A549 (cell line): ENCODE measurements around the gene BASP1. TPM values are rescaled to one million over a fixed set of nuclear protein-coding genes. Genes with fewer than 3 reads are reported as not detected.
"Not testable (repeated sequence)": the region's sequence is repeated elsewhere in the genome, so short reads cannot be mapped to it uniquely, and the experiment has no call there.

Experiments
- ATAC-seq, 2 experiments: fragments of 200-7000 bp in 1 of 2; fragments of >200 bp in 1 of 2; cut with Nextera tagmentation in 1 of 2; cut with Tn5 transposase in 1 of 2; 3 replicates each; pipeline versions ENCODE4 v1.8.0 to v1.9.1; 2018 to 2020; ENCODE audit warnings: mild to moderate bottlenecking in 1 of 2, moderate library complexity in 1 of 2
- CTCF ChIA-PET: fragments of 300-600 bp; sonication (Branson Sonifier 250); formaldehyde crosslinking; extraction: SDS; loops from one replicate; lab custom pipeline; 2021; ENCODE audit warnings: antibody characterized with exemption, inconsistent platforms; lab: Yijun Ruan, JAX
- POLR2A ChIA-PET: fragments of 350-600 bp; formaldehyde crosslinking; extraction: SDS; loops from one replicate; lab custom pipeline; 2021; ENCODE audit warnings: antibody characterized with exemption, inconsistent platforms; lab: Yijun Ruan, JAX
- DNase-seq, 2 experiments: peaks; one replicate each; pipeline versions ENCODE4 v3.0.0 to v3.0.0-alpha.2; 2011 to 2016; ENCODE audit warnings: low read depth in 1 of 2, low spot score in 1 of 2
- FAIRE-seq: peaks from 2 replicates; lab custom pipeline; 2011; peaks lifted over from hg19 to GRCh38; lab: Jason Lieb, UNC
- H3K27ac ChIP-seq, 2 experiments: fragments of >200 bp; sonication (Bioruptor Twin); formaldehyde crosslinking; 3 replicates each; pipeline ENCODE4 v1.5.1; 2016 to 2017
- H3K4me1 ChIP-seq: fragments of >200 bp; sonication (Bioruptor Twin); formaldehyde crosslinking; 3 replicates; pipeline ENCODE4 v1.6.1; 2016
- H3K4me2 ChIP-seq: fragments of >200 bp; sonication (Bioruptor Twin); formaldehyde crosslinking; 3 replicates; pipeline ENCODE4 v1.6.1; 2016
- H3K4me3 ChIP-seq: fragments of >200 bp; sonication (Bioruptor Twin); formaldehyde crosslinking; 3 replicates; pipeline ENCODE4 v1.5.1; 2016
- H3K9me3 ChIP-seq: fragments of >200 bp; sonication (Bioruptor Twin); formaldehyde crosslinking; 3 replicates; pipeline ENCODE4 v1.6.1; 2016
- CBX2 ChIP-seq: fragments of 200-600 bp; sonication (generic); IDR thresholded peaks from 2 replicates; pipeline ENCODE4 v1.6.1; 2016; ENCODE audit warnings: low read depth, mild to moderate bottlenecking, borderline replicate concordance
- CBX8 ChIP-seq: fragments of 200-600 bp; sonication (generic); IDR thresholded peaks from 2 replicates; pipeline ENCODE4 v1.6.1; 2016
- CEBPB ChIP-seq, 2 experiments: fragments of >200 bp in 1 of 2; sonication (Bioruptor Twin) in 1 of 2; formaldehyde crosslinking in 1 of 2; IDR thresholded peaks; 2 replicates each; pipeline ENCODE4 v1.6.1; 2012 to 2016
- EHMT2 ChIP-seq: fragments of 200-600 bp; sonication (generic); IDR thresholded peaks from 2 replicates; pipeline ENCODE4 v1.6.1; 2016; ENCODE audit warnings: antibody characterized with exemption, low read depth, mild to moderate bottlenecking, moderate library complexity
- FOSL2 ChIP-seq, 2 experiments: fragments of 450-650 bp in 1 of 2; fragments of >200 bp in 1 of 2; sonication (Bioruptor Twin) in 1 of 2; formaldehyde crosslinking; IDR thresholded peaks; 2 replicates each; pipeline versions ENCODE4 v1.5.0 to v1.6.1; 2016 to 2020; ENCODE audit warnings: mild to moderate bottlenecking in 1 of 2, moderate library complexity in 1 of 2
- HDAC2 ChIP-seq: fragments of 200-600 bp; sonication (generic); IDR thresholded peaks from 2 replicates; pipeline ENCODE4 v1.6.1; 2016
- HOXA7 ChIP-seq: fragments of 250-450 bp; sonication (Bioruptor Pico); IDR thresholded peaks from 2 replicates; pipeline ENCODE4 v1.5.0; 2020; ENCODE audit warnings: mild to moderate bottlenecking, moderate library complexity
- HOXB5 ChIP-seq: fragments of 250-450 bp; sonication (Bioruptor Pico); IDR thresholded peaks from 2 replicates; pipeline ENCODE4 v1.5.0; 2020; ENCODE audit warnings: mild to moderate bottlenecking, moderate library complexity
- JUN ChIP-seq, 2 experiments: fragments of >200 bp; sonication (Bioruptor Twin); formaldehyde crosslinking; IDR thresholded peaks; 2 replicates in 1 of 2; 3 replicates in 1 of 2; pipeline ENCODE4 v1.6.1; 2016 to 2017
- JUNB ChIP-seq: fragments of >200 bp; sonication (Bioruptor Twin); formaldehyde crosslinking; IDR thresholded peaks from 2 replicates; pipeline ENCODE4 v1.6.1; 2016
- MAZ ChIP-seq: fragments of 150-350 bp; IDR thresholded peaks from 2 replicates; pipeline ENCODE4 v1.6.1; 2014; ENCODE audit warnings: antibody characterized with exemption, low read depth, low read length, borderline replicate concordance
- MYC ChIP-seq: IDR thresholded peaks from 2 replicates; pipeline ENCODE4 v1.6.1; 2012; ENCODE audit warnings: mild to moderate bottlenecking, inconsistent platforms, low read length, improper control_type of control experiment, borderline replicate concordance
- NFE2L2 ChIP-seq: fragments of 150-350 bp; conservative IDR thresholded peaks from 2 replicates; pipeline ENCODE4 v1.6.1; 2014; ENCODE audit warnings: low read length
- NPAS2 ChIP-seq: fragments of 250-450 bp; sonication (Bioruptor Pico); IDR thresholded peaks from 2 replicates; pipeline ENCODE4 v1.8.0; 2022; ENCODE audit warnings: mild to moderate bottlenecking, moderate library complexity, borderline replicate concordance
- NR3C1 ChIP-seq: fragments of >200 bp; sonication (Bioruptor Twin); formaldehyde crosslinking; IDR thresholded peaks from 3 replicates; pipeline ENCODE4 v1.6.1; 2017
- POLR2AphosphoS2 ChIP-seq: conservative IDR thresholded peaks from 2 replicates; pipeline ENCODE4 v1.6.1; 2012; ENCODE audit warnings: low read length, improper control_type of control experiment, inconsistent platforms
- RAD21 ChIP-seq, 2 experiments: fragments of >200 bp in 1 of 2; sonication (Bioruptor Twin) in 1 of 2; formaldehyde crosslinking in 1 of 2; IDR thresholded peaks in 1 of 2; conservative IDR thresholded peaks in 1 of 2; 2 replicates in 1 of 2; 3 replicates in 1 of 2; pipeline ENCODE4 v1.6.1; 2012 to 2018; ENCODE audit warnings: inconsistent platforms in 1 of 2
- RARB ChIP-seq: fragments of 250-450 bp; sonication (Bioruptor Pico); IDR thresholded peaks from 2 replicates; pipeline ENCODE4 v1.8.0; 2021; ENCODE audit warnings: mild to moderate bottlenecking, moderate library complexity
- RNF2 ChIP-seq: fragments of 200-600 bp; sonication (generic); IDR thresholded peaks from 2 replicates; pipeline ENCODE4 v1.6.1; 2016; ENCODE audit warnings: low read depth, mild to moderate bottlenecking, antibody characterized with exemption, moderate library complexity, borderline replicate concordance
- SREBF2 ChIP-seq: fragments of 450-650 bp; IDR thresholded peaks from 2 replicates; pipeline ENCODE4 v1.6.1; 2014; ENCODE audit warnings: mild to moderate bottlenecking, moderate library complexity
- ZC3H11A ChIP-seq: fragments of 450-650 bp; IDR thresholded peaks from 2 replicates; pipeline ENCODE4 v1.6.1; 2014; ENCODE audit warnings: antibody characterized with exemption, mild to moderate bottlenecking
- WGBS: methylation state at CpG from one replicate; pipeline ENCODE4 v1.1.6; 2017; ENCODE audit errors: missing lambda C conversion rate; 5-methylcytosine and 5-hydroxymethylcytosine counted together
- polyA plus RNA-seq, 4 experiments: library from polyadenylated mRNA; depleted of rRNA in 3 of 4; stranded (reverse); fragments of >200 nt; fragmentation: RNase III in 1 of 4; extraction: RNeasy Plus Mini Kit Qiagen cat#74134 plus additional on column Dnase treatment in 1 of 4; gene quantifications; 2 replicates in 3 of 4; 3 replicates in 1 of 4; pipeline ENCODE4 v1.2.3, GENCODE V29; 2011 to 2017
- TF ChIP-seq, protein P1 (sequence below): fragments of 250-450 bp; sonication (Bioruptor Pico); IDR thresholded peaks from 2 replicates; pipeline ENCODE4 v1.5.0; 2020; ENCODE audit warnings: low read depth, mild to moderate bottlenecking, moderate library complexity
- TF ChIP-seq, protein P2 (sequence below): fragments of 450-650 bp; IDR thresholded peaks from 2 replicates; pipeline ENCODE4 v1.6.1; 2014; ENCODE audit warnings: antibody characterized with exemption
- TF ChIP-seq, protein P3 (sequence below): fragments of 250-450 bp; sonication (Bioruptor Pico); IDR thresholded peaks from 2 replicates; pipeline ENCODE4 v1.5.0; 2021; ENCODE audit warnings: mild to moderate bottlenecking, moderate library complexity, borderline replicate concordance

Gene BASP1
- polyA plus RNA-seq, 2 of the 4 experiments (the other 2 are of a cell fraction), result 391 to 454 TPM

DNA sequence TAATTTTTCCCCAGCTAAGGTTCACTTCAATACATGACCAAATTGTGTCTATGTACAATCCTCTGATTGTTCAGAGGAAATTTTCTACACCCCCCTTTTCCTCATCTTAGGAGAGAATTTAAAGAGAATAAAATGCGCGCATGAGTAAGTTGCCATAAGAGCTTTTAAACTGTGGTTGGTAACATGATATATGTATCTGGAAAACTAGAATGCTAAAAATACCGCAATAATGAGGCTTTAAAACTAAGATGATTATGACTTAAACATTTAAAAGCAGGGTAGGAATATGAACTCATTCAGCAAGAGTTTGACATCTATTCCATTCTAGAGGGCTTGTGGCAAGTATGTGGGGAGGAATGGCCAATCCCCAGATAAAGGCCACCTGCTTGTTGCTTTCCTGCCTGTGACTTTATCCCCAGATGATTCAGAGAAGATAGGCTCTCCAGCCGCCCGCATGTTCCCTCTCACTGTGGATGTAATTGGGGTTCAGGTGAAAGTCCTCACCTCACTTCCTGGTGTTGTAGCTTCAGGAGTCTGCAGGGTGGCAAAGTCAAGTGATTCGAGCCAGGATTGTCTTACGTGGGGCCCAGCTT is 26.5 kb upstream of the BASP1 start:
- Histone ChIP-seq H3K9me3 (no peaks in the 10 kb centered on the region), H3K4me3 (no peak overlapping the region), H3K4me1 (peaks cover 45% of the 10 kb centered on the region), H3K4me2 (peak overlapping the region; percentile 30), H3K27ac (peak overlapping the region in 1 of 2 experiments; percentile 10; a peak in 2 of 6 replicates)
- ChIA-PET CTCF (interaction anchor here (0.6 to 4.1 kb wide), 89 partner anchors 9 to 1129 kb away, joined by 3 to 54 read pairs (median 6); no protein-coding TSS in a partner anchor), POLR2A (interaction anchor here (1.0 to 2.6 kb wide), 2 partner anchors 254 to 423 kb away, joined by 4 to 7 read pairs; partner anchors contain the start of gene MYO10)
- WGBS, result 74% methylated on average over 7 of the region's 7 CpGs
- no peak for TF ChIP-seq NFE2L2
- no peak for TF ChIP-seq FOSL2 (IDR thresholded peaks at IDR 0.05)
- no peak for TF ChIP-seq FOSL2 (CRISPR knock-in tag; IDR thresholded peaks at IDR 0.05)
- no peak for TF ChIP-seq HOXB5 (CRISPR knock-in tag)
- no peak for TF ChIP-seq JUN (IDR thresholded peaks at IDR 0.05)
- TF ChIP-seq, protein P1, sequence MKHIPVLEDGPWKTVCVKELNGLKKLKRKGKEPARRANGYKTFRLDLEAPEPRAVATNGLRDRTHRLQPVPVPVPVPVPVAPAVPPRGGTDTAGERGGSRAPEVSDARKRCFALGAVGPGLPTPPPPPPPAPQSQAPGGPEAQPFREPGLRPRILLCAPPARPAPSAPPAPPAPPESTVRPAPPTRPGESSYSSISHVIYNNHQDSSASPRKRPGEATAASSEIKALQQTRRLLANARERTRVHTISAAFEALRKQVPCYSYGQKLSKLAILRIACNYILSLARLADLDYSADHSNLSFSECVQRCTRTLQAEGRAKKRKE (CRISPR knock-in tag), result no peak
- TF ChIP-seq RAD21 (conservative IDR thresholded peaks at IDR 0.05 in 1 of 2, IDR thresholded peaks at IDR 0.05 in 1 of 2), result no peak; a peak in 1 of 5 replicates
- TF ChIP-seq, all 56 proteins: peak for 0
- FAIRE-seq (no peak), DNase-seq (no peak), ATAC-seq (no peak)

DNA sequence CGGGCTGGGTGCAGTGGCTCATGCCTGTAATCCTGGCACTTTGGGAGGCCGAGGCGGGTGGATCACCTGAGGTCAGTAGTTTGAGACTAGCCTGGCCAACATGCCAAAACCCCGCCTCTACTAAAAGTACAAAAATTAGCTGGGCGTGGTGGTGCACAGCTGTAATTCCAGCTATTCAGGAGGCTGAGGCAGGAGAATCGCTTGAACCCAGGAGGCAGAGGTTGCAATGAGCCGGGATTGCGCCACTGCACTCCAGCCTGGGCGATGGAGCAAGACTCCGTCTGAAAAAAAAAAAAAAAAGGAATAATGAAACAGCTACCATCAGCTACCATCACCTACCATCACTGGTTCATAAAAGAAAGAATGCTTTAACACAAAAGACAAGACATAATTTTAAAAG is 25.9 kb upstream of the BASP1 start:
- not testable (repeated sequence) for DNase-seq, FAIRE-seq, H3K9me3 ChIP-seq, H3K4me2 ChIP-seq, H3K4me3 ChIP-seq, ATAC-seq
- 88% methylated on average over 10 of the region's 10 CpGs for WGBS
- TF ChIP-seq CEBPB (IDR thresholded peaks at IDR 0.05), result peak in 1 of 2 experiments; percentile 63; a peak in 2 of 4 replicates
- ChIA-PET CTCF (interaction anchor here (0.6 to 4.1 kb wide), 40 partner anchors 8 to 707 kb away, joined by 3 to 54 read pairs (median 8); partner anchors contain the start of gene MYO10), POLR2A (interaction anchor here (1.0 to 2.6 kb wide), 2 partner anchors 255 to 423 kb away, joined by 4 to 7 read pairs; partner anchors contain the start of gene MYO10)
- Histone ChIP-seq H3K27ac (peak overlapping the region in 1 of 2 experiments; percentile 10; a peak in 3 of 6 replicates), H3K4me1 (peaks cover 40% of the 10 kb centered on the region)

DNA sequence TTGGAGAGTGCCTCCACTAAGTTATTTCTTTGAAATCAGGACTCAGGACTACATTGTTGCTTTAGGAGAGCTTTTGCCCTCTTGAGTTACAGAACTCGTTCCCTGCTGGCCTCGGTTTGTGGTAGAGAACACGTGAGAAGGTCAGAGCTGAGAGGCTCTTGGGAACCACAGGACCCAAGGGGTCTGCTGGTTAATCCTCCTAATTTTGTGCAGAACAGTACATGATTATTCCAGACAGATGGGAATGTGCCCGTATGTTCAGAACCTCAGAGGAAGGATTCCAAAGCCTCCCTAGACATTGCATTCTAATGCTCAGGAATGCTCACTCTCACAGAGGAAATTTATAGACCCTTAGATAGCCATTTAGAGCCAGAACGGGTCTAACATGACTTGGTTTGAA is 25.2 kb upstream of the BASP1 start:
- no peak for FAIRE-seq
- ChIA-PET POLR2A (interaction anchor here (1.0 kb wide), 1 partner anchor 424 kb away, joined by 4 read pairs; no protein-coding TSS in a partner anchor), CTCF (interaction anchor here (0.9 to 4.1 kb wide), 13 partner anchors 15 to 708 kb away, joined by 3 to 54 read pairs (median 13); no protein-coding TSS in a partner anchor)
- WGBS, result 65% methylated on average over 5 of the region's 5 CpGs
- ATAC-seq, result no peak; a peak in 1 of 6 replicates
- Histone ChIP-seq H3K9me3 (peaks cover 1% of the 10 kb centered on the region), H3K4me1 (peaks cover 39% of the 10 kb centered on the region), H3K4me2 (no peak overlapping the region), H3K4me3 (no peak overlapping the region), H3K27ac (peak overlapping the region in 1 of 2 experiments; percentile 40; a peak in 3 of 6 replicates)
- TF ChIP-seq CBX2 (no peak), EHMT2 (no peak)
- no peak for DNase-seq

DNA sequence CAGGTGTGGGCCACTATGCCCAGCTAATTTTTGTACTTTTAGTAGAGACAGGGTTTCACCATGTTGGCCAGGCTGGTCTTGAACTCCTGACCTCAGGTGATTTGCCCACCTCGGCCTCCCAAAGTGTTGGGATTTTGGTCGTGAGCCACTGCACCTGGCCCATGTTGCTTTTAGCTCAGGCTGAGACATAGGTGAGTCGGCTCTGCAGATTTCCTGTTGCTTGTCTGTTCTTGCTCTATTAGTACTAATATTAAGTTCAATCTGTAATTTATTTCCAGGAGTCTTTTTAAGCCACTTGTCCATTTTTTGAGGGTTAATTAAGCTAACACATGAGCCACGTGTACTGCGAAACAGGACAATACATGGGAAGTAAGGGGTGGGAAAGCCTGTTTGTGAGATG is 21.4 kb upstream of the BASP1 start:
- FAIRE-seq (no peak), DNase-seq (no peak), ATAC-seq (no peak)
- ChIA-PET CTCF (interaction anchor here (1.0 to 2.2 kb wide), 4 partner anchors 15 to 709 kb away, joined by 3 to 5 read pairs (median 4); no protein-coding TSS in a partner anchor), POLR2A (no interaction called here)
- Histone ChIP-seq H3K9me3 (peaks cover 18% of the 10 kb centered on the region), H3K4me3 (no peak overlapping the region), H3K4me2 (no peak overlapping the region), H3K27ac (no peak overlapping the region), H3K4me1 (peaks cover 12% of the 10 kb centered on the region; the same call in 2 of the 3 replicates)
- 90% methylated on average over 5 of the region's 5 CpGs for WGBS
- TF ChIP-seq CEBPB (IDR thresholded peaks at IDR 0.05), result no peak
- TF ChIP-seq CBX8, result no peak
- TF ChIP-seq JUNB, result no peak
- no peak for TF ChIP-seq MYC
- TF ChIP-seq MAZ, result no peak
- no peak for TF ChIP-seq ZC3H11A
- TF ChIP-seq SREBF2, result no peak
- TF ChIP-seq RNF2, result no peak
- TF ChIP-seq HOXA7 (CRISPR knock-in tag), result no peak
- TF ChIP-seq, protein P2, sequence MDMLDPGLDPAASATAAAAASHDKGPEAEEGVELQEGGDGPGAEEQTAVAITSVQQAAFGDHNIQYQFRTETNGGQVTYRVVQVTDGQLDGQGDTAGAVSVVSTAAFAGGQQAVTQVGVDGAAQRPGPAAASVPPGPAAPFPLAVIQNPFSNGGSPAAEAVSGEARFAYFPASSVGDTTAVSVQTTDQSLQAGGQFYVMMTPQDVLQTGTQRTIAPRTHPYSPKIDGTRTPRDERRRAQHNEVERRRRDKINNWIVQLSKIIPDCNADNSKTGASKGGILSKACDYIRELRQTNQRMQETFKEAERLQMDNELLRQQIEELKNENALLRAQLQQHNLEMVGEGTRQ, result no peak
- TF ChIP-seq, protein P3, sequence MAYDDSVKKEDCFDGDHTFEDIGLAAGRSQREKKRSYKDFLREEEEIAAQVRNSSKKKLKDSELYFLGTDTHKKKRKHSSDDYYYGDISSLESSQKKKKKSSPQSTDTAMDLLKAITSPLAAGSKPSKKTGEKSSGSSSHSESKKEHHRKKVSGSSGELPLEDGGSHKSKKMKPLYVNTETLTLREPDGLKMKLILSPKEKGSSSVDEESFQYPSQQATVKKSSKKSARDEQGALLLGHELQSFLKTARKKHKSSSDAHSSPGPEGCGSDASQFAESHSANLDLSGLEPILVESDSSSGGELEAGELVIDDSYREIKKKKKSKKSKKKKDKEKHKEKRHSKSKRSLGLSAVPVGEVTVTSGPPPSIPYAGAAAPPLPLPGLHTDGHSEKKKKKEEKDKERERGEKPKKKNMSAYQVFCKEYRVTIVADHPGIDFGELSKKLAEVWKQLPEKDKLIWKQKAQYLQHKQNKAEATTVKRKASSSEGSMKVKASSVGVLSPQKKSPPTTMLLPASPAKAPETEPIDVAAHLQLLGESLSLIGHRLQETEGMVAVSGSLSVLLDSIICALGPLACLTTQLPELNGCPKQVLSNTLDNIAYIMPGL, result no peak
- TF ChIP-seq RARB (CRISPR knock-in tag), result no peak
- no peak for TF ChIP-seq HDAC2
- no peak for TF ChIP-seq NR3C1
- TF ChIP-seq NPAS2 (CRISPR knock-in tag), result no peak
- no peak for TF ChIP-seq POLR2AphosphoS2
- TF ChIP-seq NFE2L2, result no peak
- TF ChIP-seq HOXB5 (CRISPR knock-in tag), result no peak
